TTC549 (cell line): ENCODE results near the gene UBN1.
"Not testable (repeated sequence)": the region's sequence is repeated elsewhere in the genome, so short reads cannot be mapped to it uniquely, and the experiment has no call there.

ENCODE experiments used
- FAIRE-seq: peaks from 2 replicates; lab custom pipeline; 2012; peaks lifted over from hg19 to GRCh38; lab: Jason Lieb, UNC

UBN1 gene

GRCh38 chr16:4909825-4910224 lies 62.5 kb downstream of the UBN1 start:
- no peak for FAIRE-seq

GRCh38 chr16:4910828-4911227 lies 63.5 kb downstream of the UBN1 start:
- FAIRE-seq = no peak

- FAIRE-seq = no peak
These were observed 64.7 kb downstream of the UBN1 start for GRCh38 chr16:4911970-4912386.

GRCh38 chr16:4913130-4913773 lies 66.0 kb downstream of the UBN1 start:
- FAIRE-seq = no peak

GRCh38 chr16:4913774-4914525 lies 66.7 kb downstream of the UBN1 start:
- no peak for FAIRE-seq

GRCh38 chr16:4914528-4915225 lies 67.4 kb downstream of the UBN1 start:
- FAIRE-seq = no peak

- no peak for FAIRE-seq
These were observed 68.0 kb downstream of the UBN1 start for GRCh38 chr16:4915226-4915761.

GRCh38 chr16:4917117-4917516 lies 69.8 kb downstream of the UBN1 start:
- FAIRE-seq = no peak

GRCh38 chr16:4918781-4919251 lies 71.5 kb downstream of the UBN1 start:
- FAIRE-seq = no peak

GRCh38 chr16:4920826-4921225 lies 73.5 kb downstream of the UBN1 start:
- FAIRE-seq = no peak

- FAIRE-seq = no peak
These were observed 75.6 kb downstream of the UBN1 start for GRCh38 chr16:4922721-4923342.

- no peak for FAIRE-seq
These were observed 76.6 kb downstream of the UBN1 start for GRCh38 chr16:4923853-4924252.

GRCh38 chr16:4924593-4925292 lies 77.5 kb downstream of the UBN1 start:
- FAIRE-seq = no peak

- no peak for FAIRE-seq
These were observed 78.0 kb downstream of the UBN1 start for GRCh38 chr16:4925293-4925607.

GRCh38 chr16:4925791-4926190 lies 78.5 kb downstream of the UBN1 start:
- no peak for FAIRE-seq

- no peak for FAIRE-seq
These were observed 79.6 kb downstream of the UBN1 start for GRCh38 chr16:4926928-4927327.

GRCh38 chr16:4927661-4928060 lies 80.4 kb downstream of the UBN1 start:
- no peak for FAIRE-seq

- FAIRE-seq = no peak
These were observed 80.9 kb downstream of the UBN1 start for GRCh38 chr16:4928227-4928626.

- not testable (repeated sequence) for FAIRE-seq
These were observed 82.3 kb downstream of the UBN1 start for GRCh38 chr16:4929619-4930018.

GRCh38 chr16:4931381-4931780 lies 84.1 kb downstream of the UBN1 start:
- FAIRE-seq = no peak
